Astrocyte (in vitro differentiated cells and primary cell): ENCODE results near the gene NODAL. TPM values are rescaled to one million over a fixed set of nuclear protein-coding genes. Genes with fewer than 3 reads are reported as not detected.

ENCODE experiments used
- DNase-seq: peaks from one replicate; pipeline ENCODE4 v3.0.0-alpha.2; 2010; ENCODE audit warnings: low read depth
- FAIRE-seq: peaks from 2 replicates; lab custom pipeline; 2011; peaks lifted over from hg19 to GRCh38; lab: Jason Lieb, UNC
- H2AFZ ChIP-seq: 2 replicates; pipeline ENCODE4 v1.6.0; 2012; ENCODE audit warnings: low read depth, low read length, inconsistent platforms
- H3K27ac ChIP-seq: 2 replicates; pipeline ENCODE4 v1.5.1; 2011; ENCODE audit warnings: low read depth, low read length, inconsistent platforms
- H3K27me3 ChIP-seq: 2 replicates; pipeline ENCODE4 v1.6.0; 2011; ENCODE audit warnings: low read length, inconsistent platforms; ENCODE audit not compliant: insufficient read depth
- H3K36me3 ChIP-seq: 2 replicates; pipeline ENCODE4 v1.5.1; 2011; ENCODE audit warnings: low read length, inconsistent platforms; ENCODE audit not compliant: insufficient read depth
- H3K4me1 ChIP-seq: 2 replicates; pipeline ENCODE4 v1.5.1; 2011; ENCODE audit warnings: low read length, inconsistent platforms; ENCODE audit not compliant: insufficient read depth
- H3K4me2 ChIP-seq: 2 replicates; pipeline ENCODE4 v1.6.0; 2012; ENCODE audit warnings: low read length, inconsistent platforms
- H3K4me3 ChIP-seq: 2 replicates; pipeline ENCODE4 v1.5.1; 2011; ENCODE audit warnings: low read depth, mild to moderate bottlenecking, low read length, inconsistent platforms; ENCODE audit not compliant: insufficient read depth
- H3K79me2 ChIP-seq: 2 replicates; pipeline ENCODE4 v1.6.0; 2012; ENCODE audit warnings: mild to moderate bottlenecking, low read length, inconsistent platforms; ENCODE audit not compliant: insufficient read depth
- H3K9ac ChIP-seq: 2 replicates; pipeline ENCODE4 v1.6.0; 2012; ENCODE audit warnings: mild to moderate bottlenecking, low read length, inconsistent platforms
- H3K9me3 ChIP-seq: 2 replicates; pipeline ENCODE4 v1.5.1; 2012; ENCODE audit warnings: low read depth, mild to moderate bottlenecking, low read length, inconsistent platforms; ENCODE audit not compliant: insufficient read depth
- H4K20me1 ChIP-seq: 2 replicates; pipeline ENCODE4 v1.6.0; 2012; ENCODE audit warnings: low read length, inconsistent platforms; ENCODE audit not compliant: insufficient read depth
- H3K27ac Mint-ChIP-seq: one replicate; pipeline ENCODE4 v1.8.0; 2021; ENCODE audit warnings: mild to moderate bottlenecking, mixed read lengths; ENCODE audit not compliant: unreplicated experiment
- H3K27me3 Mint-ChIP-seq: one replicate; pipeline ENCODE4 v1.8.0; 2021; ENCODE audit warnings: low read depth, mixed read lengths; ENCODE audit not compliant: unreplicated experiment
- H3K36me3 Mint-ChIP-seq: one replicate; pipeline ENCODE4 v1.8.0; 2021; ENCODE audit warnings: low read depth, mixed read lengths; ENCODE audit not compliant: unreplicated experiment
- H3K4me1 Mint-ChIP-seq: one replicate; pipeline ENCODE4 v1.8.0; 2021; ENCODE audit warnings: low read depth, mixed read lengths; ENCODE audit not compliant: unreplicated experiment
- H3K4me3 Mint-ChIP-seq: one replicate; pipeline ENCODE4 v1.8.0; 2021; ENCODE audit warnings: mild to moderate bottlenecking, moderate library complexity, mixed read lengths; ENCODE audit not compliant: unreplicated experiment
- H3K9me3 Mint-ChIP-seq: one replicate; pipeline ENCODE4 v1.8.0; 2021; ENCODE audit warnings: mild to moderate bottlenecking, mixed read lengths; ENCODE audit not compliant: unreplicated experiment
- CTCF ChIP-seq: IDR thresholded peaks from 2 replicates; pipeline ENCODE4 v1.5.1; 2011; ENCODE audit warnings: low read depth, mild to moderate bottlenecking, inconsistent platforms, low read length, moderate library complexity; ENCODE audit not compliant: insufficient read depth
- EZH2 ChIP-seq: IDR thresholded peaks from 2 replicates; pipeline ENCODE4 v1.6.1; 2012; ENCODE audit warnings: mild to moderate bottlenecking, low read length, inconsistent platforms; ENCODE audit not compliant: insufficient read depth
- total RNA-seq: library from RNA; stranded (reverse); gene quantifications from 2 replicates; pipeline ENCODE4 v1.2.1, GENCODE V29; 2021

The NODAL gene
- total RNA-seq, 1 donor from 2014 or later, result not detected

GRCh38 chr10:70475661-70476060, 34.2 kb upstream of the NODAL start:
- H3K27me3 ChIP-seq, result peaks cover 8% of the 10 kb centered on the region
- no peaks in the 10 kb centered on the region for H3K36me3 ChIP-seq
- peaks cover 15% of the 10 kb centered on the region for H3K4me1 ChIP-seq
- H3K27ac ChIP-seq, result no peak overlapping the region
- H3K27ac Mint-ChIP-seq, result no peak overlapping the region
- H3K4me3 Mint-ChIP-seq, result no peak overlapping the region
- no peaks in the 10 kb centered on the region for H3K79me2 ChIP-seq
- no peak overlapping the region for H3K9ac ChIP-seq
- no peaks in the 10 kb centered on the region for H3K9me3 ChIP-seq
- H3K4me1 Mint-ChIP-seq, result peaks cover 9% of the 10 kb centered on the region
- H3K27me3 Mint-ChIP-seq, result peaks cover 56% of the 10 kb centered on the region
- no peak for TF ChIP-seq EZH2
- no peak overlapping the region for H3K4me3 ChIP-seq
- peaks cover 2% of the 10 kb centered on the region for H3K36me3 Mint-ChIP-seq
- H3K9me3 Mint-ChIP-seq, result no peaks in the 10 kb centered on the region
- no peak overlapping the region for H2AFZ ChIP-seq
- H3K4me2 ChIP-seq, result no peak overlapping the region
- FAIRE-seq (no peak), DNase-seq (peak; percentile 59)
- peaks cover 7% of the 10 kb centered on the region for H4K20me1 ChIP-seq

GRCh38 chr10:70474780-70475179, 33.3 kb upstream of the NODAL start:
- DNase-seq (no peak), FAIRE-seq (no peak)
- Histone ChIP-seq H3K27ac (no peak overlapping the region), H2AFZ (no peak overlapping the region), H3K9ac (no peak overlapping the region), H3K9me3 (no peaks in the 10 kb centered on the region), H3K4me2 (no peak overlapping the region), H3K36me3 (no peaks in the 10 kb centered on the region), H3K79me2 (no peaks in the 10 kb centered on the region), H3K4me1 (peaks cover 15% of the 10 kb centered on the region), H3K4me3 (no peak overlapping the region), H3K27me3 (peaks cover 7% of the 10 kb centered on the region), H4K20me1 (peaks cover 1% of the 10 kb centered on the region)
- Mint-ChIP-seq H3K27ac (no peak overlapping the region), H3K9me3 (no peaks in the 10 kb centered on the region), H3K36me3 (peaks cover 2% of the 10 kb centered on the region), H3K4me3 (peak overlapping the region; percentile 57), H3K27me3 (peaks cover 51% of the 10 kb centered on the region), H3K4me1 (peaks cover 9% of the 10 kb centered on the region)
- no peak for TF ChIP-seq EZH2
- no peak for TF ChIP-seq CTCF

DNA sequence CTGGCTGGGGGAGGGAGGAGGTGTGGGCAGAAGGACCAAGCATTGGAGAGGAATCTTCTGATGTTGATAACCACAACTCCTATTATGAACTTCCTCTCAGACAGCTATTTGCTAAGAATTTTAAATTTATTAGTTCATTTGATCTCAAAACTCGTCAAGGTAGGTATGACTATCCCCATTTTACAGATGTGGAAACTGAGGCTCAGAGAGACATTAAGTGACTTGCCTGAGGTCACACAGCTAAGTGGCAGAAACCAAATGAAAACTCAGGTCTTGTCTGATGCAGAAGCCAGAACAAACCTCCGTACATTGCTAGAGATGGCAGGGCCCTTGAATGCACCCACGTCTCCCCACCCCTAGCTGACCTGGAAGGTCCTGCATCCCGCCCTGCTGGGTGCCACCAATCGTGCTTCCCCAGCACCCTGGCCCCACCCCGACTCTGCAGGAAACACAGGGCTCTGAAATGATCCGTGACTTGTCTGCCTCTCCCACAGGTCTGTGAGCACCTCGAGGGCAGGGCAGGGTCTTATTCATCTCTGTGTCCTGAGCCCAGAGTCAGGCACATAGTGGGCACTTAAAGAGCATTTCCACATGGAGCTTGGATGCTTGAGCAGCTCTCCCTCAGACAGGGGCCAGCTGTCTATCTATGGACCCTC, 31.4 kb upstream of the NODAL start:
- peaks cover 5% of the 10 kb centered on the region for H3K4me1 ChIP-seq
- no peak overlapping the region for H2AFZ ChIP-seq
- H3K9ac ChIP-seq, result no peak overlapping the region
- H3K27me3 ChIP-seq, result peaks cover 12% of the 10 kb centered on the region
- Mint-ChIP-seq H3K4me1 (peaks cover 9% of the 10 kb centered on the region), H3K36me3 (peaks cover 2% of the 10 kb centered on the region), H3K9me3 (no peaks in the 10 kb centered on the region), H3K27me3 (peaks cover 59% of the 10 kb centered on the region), H3K4me3 (no peak overlapping the region), H3K27ac (no peak overlapping the region)
- no peaks in the 10 kb centered on the region for H4K20me1 ChIP-seq
- DNase-seq (no peak), FAIRE-seq (no peak)
- no peak overlapping the region for H3K4me3 ChIP-seq
- H3K9me3 ChIP-seq, result no peaks in the 10 kb centered on the region
- TF ChIP-seq EZH2 (no peak), CTCF (no peak)
- H3K4me2 ChIP-seq, result no peak overlapping the region
- H3K79me2 ChIP-seq, result no peaks in the 10 kb centered on the region
- no peak overlapping the region for H3K27ac ChIP-seq
- no peaks in the 10 kb centered on the region for H3K36me3 ChIP-seq
